ENCODE data around the gene LPA.

Gene LPA

DNA sequence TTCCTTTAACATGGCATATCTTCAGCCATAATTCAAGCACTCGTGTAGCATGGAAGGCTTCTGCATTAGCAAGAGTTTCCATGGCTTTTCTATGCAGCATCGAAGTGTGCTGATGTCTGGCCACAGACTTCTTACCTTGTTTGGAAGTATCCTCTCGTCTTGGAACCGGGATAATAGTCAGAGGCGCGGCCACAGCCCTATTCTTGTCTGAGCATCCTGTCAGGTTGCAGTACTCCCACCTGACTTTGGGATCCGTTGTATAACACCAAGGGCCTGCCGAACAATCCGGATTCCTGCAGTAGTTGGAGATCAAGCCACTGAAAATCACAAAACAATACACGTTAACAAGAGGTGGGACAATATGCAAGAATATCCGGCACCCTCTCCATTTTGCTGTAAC is 177.0 kb downstream of the LPA start:
- TF ChIP-seq, protein P1, sequence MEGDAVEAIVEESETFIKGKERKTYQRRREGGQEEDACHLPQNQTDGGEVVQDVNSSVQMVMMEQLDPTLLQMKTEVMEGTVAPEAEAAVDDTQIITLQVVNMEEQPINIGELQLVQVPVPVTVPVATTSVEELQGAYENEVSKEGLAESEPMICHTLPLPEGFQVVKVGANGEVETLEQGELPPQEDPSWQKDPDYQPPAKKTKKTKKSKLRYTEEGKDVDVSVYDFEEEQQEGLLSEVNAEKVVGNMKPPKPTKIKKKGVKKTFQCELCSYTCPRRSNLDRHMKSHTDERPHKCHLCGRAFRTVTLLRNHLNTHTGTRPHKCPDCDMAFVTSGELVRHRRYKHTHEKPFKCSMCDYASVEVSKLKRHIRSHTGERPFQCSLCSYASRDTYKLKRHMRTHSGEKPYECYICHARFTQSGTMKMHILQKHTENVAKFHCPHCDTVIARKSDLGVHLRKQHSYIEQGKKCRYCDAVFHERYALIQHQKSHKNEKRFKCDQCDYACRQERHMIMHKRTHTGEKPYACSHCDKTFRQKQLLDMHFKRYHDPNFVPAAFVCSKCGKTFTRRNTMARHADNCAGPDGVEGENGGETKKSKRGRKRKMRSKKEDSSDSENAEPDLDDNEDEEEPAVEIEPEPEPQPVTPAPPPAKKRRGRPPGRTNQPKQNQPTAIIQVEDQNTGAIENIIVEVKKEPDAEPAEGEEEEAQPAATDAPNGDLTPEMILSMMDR (conservative IDR thresholded peaks at IDR 0.05; ENCODE audit: low read length): no peak
- no peak overlapping the region for H3K4me3 ChIP-seq (ENCODE audit: low read length)
- no peak for DNase-seq (ENCODE audit: low read depth)

Data from AG10803 (cell line).